MCF 10A (cell line): ENCODE data around the gene MED27. TPM values are rescaled to one million over a fixed set of nuclear protein-coding genes. Genes with fewer than 3 reads are reported as not detected.

Experiments
- BruUV-seq: library from RNA; stranded (reverse); fragments of 400-500 nt; replicated peaks from 2 replicates; lab custom pipeline; 2021; lab: Mats Ljungman, UMichigan
- CTCF ChIA-PET: fragments of 300-600 bp; sonication (Branson Sonifier 250); formaldehyde crosslinking; extraction: SDS; loops from one replicate; lab custom pipeline; 2021; ENCODE audit warnings: antibody characterized with exemption, inconsistent platforms; lab: Yijun Ruan, JAX
- POLR2A ChIA-PET: fragments of 300-600, 350-650 bp; sonication (Branson Sonifier 250); formaldehyde crosslinking; extraction: SDS; loops from one replicate; lab custom pipeline; 2020; ENCODE audit warnings: antibody characterized with exemption, inconsistent platforms; lab: Yijun Ruan, JAX
- DNase-seq: peaks from one replicate; pipeline ENCODE4 v3.0.0-alpha.2; 2018; ENCODE audit not compliant: unreplicated experiment
- H3K27ac Mint-ChIP-seq: one replicate; pipeline ENCODE4 v1.8.0; 2022; ENCODE audit warnings: mild to moderate bottlenecking, low read depth, mixed read lengths; ENCODE audit not compliant: unreplicated experiment
- H3K27me3 Mint-ChIP-seq: one replicate; pipeline ENCODE4 v1.8.0; 2022; ENCODE audit warnings: mixed read lengths; ENCODE audit not compliant: insufficient read depth, unreplicated experiment
- H3K36me3 Mint-ChIP-seq: one replicate; pipeline ENCODE4 v1.8.0; 2022; ENCODE audit warnings: mild to moderate bottlenecking, moderate library complexity, mixed read lengths; ENCODE audit not compliant: insufficient read depth, unreplicated experiment
- H3K4me1 Mint-ChIP-seq: one replicate; pipeline ENCODE4 v1.8.0; 2022; ENCODE audit warnings: mixed read lengths; ENCODE audit not compliant: insufficient read depth, unreplicated experiment
- H3K4me3 Mint-ChIP-seq: one replicate; pipeline ENCODE4 v1.8.0; 2022; ENCODE audit warnings: mild to moderate bottlenecking, moderate library complexity, mixed read lengths; ENCODE audit not compliant: unreplicated experiment
- H3K9me3 Mint-ChIP-seq: one replicate; pipeline ENCODE4 v1.8.0; 2022; ENCODE audit warnings: mixed read lengths; ENCODE audit not compliant: unreplicated experiment
- intact Hi-C: fragments of 100-400 bp; cut with micrococcal nuclease; formaldehyde crosslinking; loops from 2 replicates; pipeline ENCODE4 v1.14.1; 2022
- total RNA-seq: library from RNA; stranded (reverse); gene quantifications from 2 replicates; pipeline ENCODE4 v1.2.3, GENCODE V29; 2022
- TF ChIP-seq, protein P1 (sequence below): fragments of 200-600 bp; IDR thresholded peaks from one replicate; pipeline ENCODE4 v1.8.0; 2022; ENCODE audit warnings: antibody characterized with exemption, mild to moderate bottlenecking; ENCODE audit not compliant: unreplicated experiment

Gene MED27
- total RNA-seq, 1 experiment from 2014 or later = 34.3 TPM

- Mint-ChIP-seq H3K27ac (no peak overlapping the region), H3K4me3 (no peak overlapping the region), H3K4me1 (no peaks in the 10 kb centered on the region), H3K27me3 (no peaks in the 10 kb centered on the region), H3K36me3 (no peaks in the 10 kb centered on the region), H3K9me3 (no peaks in the 10 kb centered on the region)
- no peak for DNase-seq
- ChIA-PET CTCF (no interaction called here), POLR2A (no interaction called here)
- intact Hi-C loops = no loop called here
- TF ChIP-seq, protein P1, sequence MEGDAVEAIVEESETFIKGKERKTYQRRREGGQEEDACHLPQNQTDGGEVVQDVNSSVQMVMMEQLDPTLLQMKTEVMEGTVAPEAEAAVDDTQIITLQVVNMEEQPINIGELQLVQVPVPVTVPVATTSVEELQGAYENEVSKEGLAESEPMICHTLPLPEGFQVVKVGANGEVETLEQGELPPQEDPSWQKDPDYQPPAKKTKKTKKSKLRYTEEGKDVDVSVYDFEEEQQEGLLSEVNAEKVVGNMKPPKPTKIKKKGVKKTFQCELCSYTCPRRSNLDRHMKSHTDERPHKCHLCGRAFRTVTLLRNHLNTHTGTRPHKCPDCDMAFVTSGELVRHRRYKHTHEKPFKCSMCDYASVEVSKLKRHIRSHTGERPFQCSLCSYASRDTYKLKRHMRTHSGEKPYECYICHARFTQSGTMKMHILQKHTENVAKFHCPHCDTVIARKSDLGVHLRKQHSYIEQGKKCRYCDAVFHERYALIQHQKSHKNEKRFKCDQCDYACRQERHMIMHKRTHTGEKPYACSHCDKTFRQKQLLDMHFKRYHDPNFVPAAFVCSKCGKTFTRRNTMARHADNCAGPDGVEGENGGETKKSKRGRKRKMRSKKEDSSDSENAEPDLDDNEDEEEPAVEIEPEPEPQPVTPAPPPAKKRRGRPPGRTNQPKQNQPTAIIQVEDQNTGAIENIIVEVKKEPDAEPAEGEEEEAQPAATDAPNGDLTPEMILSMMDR = no peak
- BruUV-seq = no TSS peak
Measured at GRCh38 chr9:131982102-131982501, 97.6 kb downstream of the MED27 start.

- no peak overlapping the region for H3K27ac Mint-ChIP-seq
- no peaks in the 10 kb centered on the region for H3K36me3 Mint-ChIP-seq
- ChIA-PET POLR2A (interaction anchor here (1.4 kb wide), 1 partner anchor 98 kb away, joined by 3 read pairs; the partner anchor contains the start of gene MED27), CTCF (interaction anchor here (1.0 kb wide), 1 partner anchor 157 kb away, joined by 4 read pairs; no protein-coding TSS in a partner anchor)
- TF ChIP-seq, protein P1 = no peak
- H3K27me3 Mint-ChIP-seq = no peaks in the 10 kb centered on the region
- no peaks in the 10 kb centered on the region for H3K4me1 Mint-ChIP-seq
- BruUV-seq = no TSS peak
- H3K9me3 Mint-ChIP-seq = no peaks in the 10 kb centered on the region
- DNase-seq = no peak
- H3K4me3 Mint-ChIP-seq = no peak overlapping the region
- intact Hi-C loops = no loop called here
Measured at GRCh38 chr9:131981116-131981776, 98.4 kb downstream of the MED27 start.

DNA sequence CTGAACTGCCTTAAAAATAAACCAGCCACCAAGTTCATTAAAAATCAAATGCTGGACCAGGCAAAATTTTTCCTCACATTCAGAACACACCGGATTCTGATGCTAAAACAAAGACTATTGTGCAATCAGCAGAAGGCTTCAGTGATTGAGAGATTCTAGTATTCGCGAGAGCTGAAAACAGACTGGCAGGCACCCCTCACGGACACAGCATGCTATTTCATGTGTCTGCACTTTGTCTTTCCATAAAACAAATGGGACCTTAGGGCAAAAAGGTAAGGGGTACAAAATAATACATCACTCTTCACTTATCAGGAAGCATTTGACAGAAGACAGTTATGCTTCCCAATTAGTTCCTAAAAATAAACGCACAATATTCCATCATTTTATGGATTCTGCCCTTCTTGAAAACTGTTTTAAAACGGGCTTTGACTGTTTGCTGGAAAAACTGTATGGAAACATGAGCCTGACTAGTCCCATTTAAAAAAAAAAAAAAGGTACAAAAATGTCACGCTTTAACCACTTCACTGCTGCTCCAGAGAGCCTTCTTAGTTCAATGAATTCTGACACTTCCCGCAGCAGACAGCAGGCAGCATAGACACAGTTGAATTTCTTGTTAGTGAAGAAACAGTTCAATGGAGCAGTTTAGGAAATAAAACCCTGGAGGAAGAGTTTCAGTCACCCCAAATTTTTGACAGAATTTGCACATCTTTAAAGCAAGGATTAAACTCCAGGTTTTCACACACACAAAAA is 99.2 kb downstream of the MED27 start:
- TF ChIP-seq, protein P1 = no peak
- Mint-ChIP-seq H3K27me3 (no peaks in the 10 kb centered on the region), H3K4me3 (no peak overlapping the region), H3K36me3 (no peaks in the 10 kb centered on the region), H3K27ac (no peak overlapping the region), H3K9me3 (no peaks in the 10 kb centered on the region), H3K4me1 (no peaks in the 10 kb centered on the region)
- BruUV-seq = no TSS peak
- ChIA-PET CTCF (no interaction called here), POLR2A (interaction anchor here (1.4 kb wide), 1 partner anchor 99 kb away, joined by 3 read pairs; the partner anchor contains the start of gene MED27)
- intact Hi-C loops = no loop called here
- no peak for DNase-seq

GRCh38 chr9:131977109-131977838 is 102.4 kb downstream of the MED27 start:
- Mint-ChIP-seq H3K4me1 (no peaks in the 10 kb centered on the region), H3K4me3 (no peak overlapping the region), H3K27me3 (no peaks in the 10 kb centered on the region), H3K9me3 (no peaks in the 10 kb centered on the region), H3K36me3 (no peaks in the 10 kb centered on the region), H3K27ac (no peak overlapping the region)
- ChIA-PET POLR2A (no interaction called here), CTCF (interaction anchor here (0.6 kb wide), 1 partner anchor 277 kb away, joined by 3 read pairs; no protein-coding TSS in a partner anchor)
- TF ChIP-seq, protein P1 = no peak
- BruUV-seq = no TSS peak
- DNase-seq = no peak
- intact Hi-C loops = no loop called here
